Trophoblast cell (in vitro differentiated cells and primary cell): ENCODE results near the gene FBN1.

Experiments used
- DNase-seq, 2 donors: peaks; one replicate each; pipeline ENCODE4 v3.0.0-alpha.2; 2016
- H2AFZ ChIP-seq: 2 replicates; pipeline ENCODE4 v1.6.1; 2013; ENCODE audit warnings: low read length, moderate library complexity, mild to moderate bottlenecking; ENCODE audit not compliant: insufficient read depth, poor library complexity
- H2AK5ac ChIP-seq: 2 replicates; pipeline ENCODE4 v1.6.1; 2013; ENCODE audit warnings: mild to moderate bottlenecking, low read length
- H2BK120ac ChIP-seq: 2 replicates; pipeline ENCODE4 v1.6.1; 2013; ENCODE audit warnings: low read length, mild to moderate bottlenecking, moderate library complexity; ENCODE audit not compliant: insufficient read depth, poor library complexity
- H2BK12ac ChIP-seq: 2 replicates; pipeline ENCODE4 v1.6.1; 2013; ENCODE audit warnings: mild to moderate bottlenecking, low read length, moderate library complexity
- H2BK5ac ChIP-seq: 2 replicates; pipeline ENCODE4 v1.6.1; 2013; ENCODE audit warnings: low read length, low read depth, moderate library complexity, mild to moderate bottlenecking; ENCODE audit not compliant: poor library complexity
- H3K14ac ChIP-seq: 2 replicates; pipeline ENCODE4 v1.6.1; 2013; ENCODE audit warnings: mild to moderate bottlenecking, low read length
- H3K18ac ChIP-seq: 2 replicates; pipeline ENCODE4 v1.6.1; 2013; ENCODE audit warnings: mild to moderate bottlenecking, low read length
- H3K23ac ChIP-seq: 2 replicates; pipeline ENCODE4 v1.6.1; 2013; ENCODE audit warnings: low read length
- H3K27ac ChIP-seq: 2 replicates; pipeline ENCODE4 v1.5.1; 2013; ENCODE audit warnings: low read depth, mild to moderate bottlenecking, inconsistent platforms, low read length, moderate library complexity
- H3K27me3 ChIP-seq: 2 replicates; pipeline ENCODE4 v1.6.1; 2013; ENCODE audit warnings: inconsistent platforms, mild to moderate bottlenecking, low read length, moderate library complexity; ENCODE audit not compliant: insufficient read depth
- H3K36me3 ChIP-seq, 2 experiments: 1 replicate in 1 of 2; 2 replicates in 1 of 2; pipeline ENCODE4 v1.6.1; 2013; ENCODE audit warnings: low read length in 2 of 2, mild to moderate bottlenecking in 2 of 2, moderate library complexity in 1 of 2; ENCODE audit not compliant: insufficient read depth in 2 of 2, control insufficient read depth in 1 of 2
- H3K4ac ChIP-seq: 2 replicates; pipeline ENCODE4 v1.6.1; 2013; ENCODE audit warnings: low read depth, mild to moderate bottlenecking, low read length, moderate library complexity
- H3K4me1 ChIP-seq, 2 experiments: 1 replicate in 1 of 2; 2 replicates in 1 of 2; pipeline ENCODE4 v1.6.1; 2013; ENCODE audit warnings: low read length in 2 of 2, mild to moderate bottlenecking in 2 of 2, moderate library complexity in 1 of 2; ENCODE audit not compliant: insufficient read depth in 2 of 2, control insufficient read depth in 1 of 2
- H3K4me2 ChIP-seq: 2 replicates; pipeline ENCODE4 v1.6.1; 2013; ENCODE audit warnings: inconsistent platforms, mild to moderate bottlenecking, low read length, moderate library complexity
- H3K4me3 ChIP-seq: 2 replicates; pipeline ENCODE4 v1.5.1; 2013; ENCODE audit warnings: mild to moderate bottlenecking, low read depth, low read length, inconsistent platforms
- H3K79me1 ChIP-seq: one replicate; pipeline ENCODE4 v1.6.1; 2013; ENCODE audit warnings: low read length
- H3K79me2 ChIP-seq: 2 replicates; pipeline ENCODE4 v1.6.1; 2013; ENCODE audit warnings: low read length, mild to moderate bottlenecking; ENCODE audit not compliant: control insufficient read depth, insufficient read depth, poor library complexity
- H3K9ac ChIP-seq: 2 replicates; pipeline ENCODE4 v1.6.1; 2013; ENCODE audit warnings: mild to moderate bottlenecking, low read length
- H3K9me3 ChIP-seq: 2 replicates; pipeline ENCODE4 v1.6.1; 2013; ENCODE audit warnings: low read depth, mild to moderate bottlenecking, control low read depth, inconsistent platforms, low read length; ENCODE audit not compliant: insufficient read depth
- H4K12ac ChIP-seq: 2 replicates; pipeline ENCODE4 v1.6.1; 2013; ENCODE audit warnings: low read depth, mild to moderate bottlenecking, low read length, moderate library complexity
- H4K8ac ChIP-seq: 2 replicates; pipeline ENCODE4 v1.6.1; 2013; ENCODE audit warnings: low read depth, mild to moderate bottlenecking, low read length, moderate library complexity
- H4K91ac ChIP-seq: one replicate; pipeline ENCODE4 v1.6.1; 2013; ENCODE audit warnings: low read depth, mild to moderate bottlenecking, low read length, moderate library complexity
- WGBS: extraction: QIAGEN DNeasy Blood & Tissue Kit; methylation state at CpG from one replicate; pipeline ENCODE4 v1.1.7; 2013; ENCODE audit warnings: missing lambda C conversion rate; ENCODE audit not compliant: insufficient read length, insufficient coverage; ENCODE audit errors: extremely low coverage; 5-methylcytosine and 5-hydroxymethylcytosine counted together

Gene FBN1

GRCh38 chr15:48528921-48529320 is 116.6 kb downstream of the FBN1 start:
- Histone ChIP-seq H2BK12ac (no peak overlapping the region), H3K9me3 (no peaks in the 10 kb centered on the region), H3K23ac (no peak overlapping the region), H3K9ac (no peak overlapping the region), H3K79me2 (no peaks in the 10 kb centered on the region), H3K14ac (no peak overlapping the region), H3K4me2 (no peak overlapping the region), H4K8ac (no peak overlapping the region), H3K4me3 (no peak overlapping the region), H3K18ac (no peak overlapping the region), H3K4ac (no peak overlapping the region), H2AK5ac (no peak overlapping the region), H2BK120ac (no peak overlapping the region), H4K12ac (no peak overlapping the region), H3K79me1 (no peaks in the 10 kb centered on the region), H3K36me3 (peaks cover 0 to 2% of the 10 kb centered on the region in 2 experiments), H4K91ac (no peak overlapping the region), H3K27ac (no peak overlapping the region), H2BK5ac (no peak overlapping the region), H3K4me1 (no peaks in the 10 kb centered on the region), H2AFZ (no peak overlapping the region), H3K27me3 (no peaks in the 10 kb centered on the region)
- WGBS = no CpG with 5 or more reads among the region's 4 CpGs
- no peak for DNase-seq

- Histone ChIP-seq H3K4ac (no peak overlapping the region), H3K9ac (no peak overlapping the region)
- no CpG with 5 or more reads among the region's 2 CpGs for WGBS
Observed at GRCh38 chr15:48527517-48527916, 118.0 kb downstream of the FBN1 start.

GRCh38 chr15:48522911-48523310 is 122.6 kb downstream of the FBN1 start:
- no peak overlapping the region for H2AK5ac ChIP-seq
- no peak overlapping the region for H2BK12ac ChIP-seq
- DNase-seq = no peak
- H3K9ac ChIP-seq = no peak overlapping the region
- H3K4me3 ChIP-seq = no peak overlapping the region
- H3K18ac ChIP-seq = no peak overlapping the region
- no CpG with 5 or more reads among the region's 3 CpGs for WGBS
- no peak overlapping the region for H3K14ac ChIP-seq
- H3K4me1 ChIP-seq = no peaks in the 10 kb centered on the region
- no peak overlapping the region for H4K91ac ChIP-seq
- no peaks in the 10 kb centered on the region for H3K27me3 ChIP-seq
- no peak overlapping the region for H2BK120ac ChIP-seq
- no peak overlapping the region for H3K27ac ChIP-seq
- no peak overlapping the region for H2BK5ac ChIP-seq
- no peak overlapping the region for H4K12ac ChIP-seq
- H3K79me1 ChIP-seq = no peaks in the 10 kb centered on the region
- no peaks in the 10 kb centered on the region for H3K9me3 ChIP-seq
- H4K8ac ChIP-seq = no peak overlapping the region
- H3K79me2 ChIP-seq = no peaks in the 10 kb centered on the region
- H3K23ac ChIP-seq = no peak overlapping the region
- no peak overlapping the region for H2AFZ ChIP-seq
- H3K36me3 ChIP-seq = peaks cover 0 to 2% of the 10 kb centered on the region in 2 experiments
- no peak overlapping the region for H3K4me2 ChIP-seq
- no peak overlapping the region for H3K4ac ChIP-seq

More at GRCh38 chr15:48527517-48527916, 118.0 kb downstream of the FBN1 start:
- Histone ChIP-seq H3K4me3 (no peak overlapping the region), H3K4me2 (no peak overlapping the region), H3K79me2 (no peaks in the 10 kb centered on the region), H2BK12ac (no peak overlapping the region), H3K27ac (no peak overlapping the region), H3K27me3 (no peaks in the 10 kb centered on the region), H3K4me1 (no peaks in the 10 kb centered on the region), H3K36me3 (peaks cover 0 to 2% of the 10 kb centered on the region in 2 experiments), H4K91ac (no peak overlapping the region), H2BK5ac (no peak overlapping the region), H3K23ac (no peak overlapping the region), H4K8ac (no peak overlapping the region), H4K12ac (no peak overlapping the region), H3K79me1 (no peaks in the 10 kb centered on the region), H3K18ac (no peak overlapping the region), H2AFZ (no peak overlapping the region), H2BK120ac (no peak overlapping the region), H3K14ac (no peak overlapping the region), H3K9me3 (no peaks in the 10 kb centered on the region), H2AK5ac (no peak overlapping the region)
- DNase-seq = no peak

GRCh38 chr15:48522123-48522522 is 123.4 kb downstream of the FBN1 start:
- Histone ChIP-seq H3K23ac (no peak overlapping the region), H3K79me2 (no peaks in the 10 kb centered on the region), H3K14ac (no peak overlapping the region), H3K4me3 (no peak overlapping the region), H4K91ac (no peak overlapping the region), H4K12ac (no peak overlapping the region), H3K36me3 (peaks cover 0 to 2% of the 10 kb centered on the region in 2 experiments), H3K4me2 (no peak overlapping the region), H3K79me1 (no peaks in the 10 kb centered on the region), H2BK120ac (no peak overlapping the region), H3K9me3 (no peaks in the 10 kb centered on the region), H2AFZ (no peak overlapping the region), H3K27ac (no peak overlapping the region), H3K4me1 (no peaks in the 10 kb centered on the region), H3K18ac (no peak overlapping the region), H3K4ac (no peak overlapping the region), H2AK5ac (no peak overlapping the region), H3K27me3 (no peaks in the 10 kb centered on the region), H3K9ac (no peak overlapping the region), H2BK5ac (no peak overlapping the region), H2BK12ac (no peak overlapping the region), H4K8ac (no peak overlapping the region)
- DNase-seq = no peak
